H1 (cell line): ENCODE results near the gene LPP. TPM values are rescaled to one million over a fixed set of nuclear protein-coding genes. Genes with fewer than 3 reads are reported as not detected.
A peak's percentile ranks its signal among the peaks of the same experiment; 100 is the strongest.

ENCODE experiments used
- BRCA1 ChIP-seq: IDR thresholded peaks from 2 replicates; pipeline ENCODE4 v1.6.1; 2012; ENCODE audit warnings: low read depth, low read length, improper control_type of control experiment
- CREB1 ChIP-seq: IDR thresholded peaks from 2 replicates; pipeline ENCODE4 v1.6.1; 2012; ENCODE audit warnings: inconsistent platforms
- E2F6 ChIP-seq: IDR thresholded peaks from 2 replicates; pipeline ENCODE4 v1.6.1; 2012; ENCODE audit warnings: inconsistent platforms
- EP300 ChIP-seq, 2 experiments: IDR thresholded peaks; 1 replicate in 1 of 2; 2 replicates in 1 of 2; pipeline ENCODE4 v1.6.1; 2011 to 2012; ENCODE audit warnings: low read depth in 2 of 2, low read length in 2 of 2, mild to moderate bottlenecking in 2 of 2, borderline replicate concordance in 1 of 2, inconsistent platforms in 1 of 2, moderate library complexity in 1 of 2
- GABPA ChIP-seq: IDR thresholded peaks from 2 replicates; pipeline ENCODE4 v1.6.1; 2011; ENCODE audit warnings: mild to moderate bottlenecking, low read length, moderate library complexity, borderline replicate concordance; ENCODE audit not compliant: insufficient read depth
- MAFK ChIP-seq: IDR thresholded peaks from 2 replicates; pipeline ENCODE4 v1.6.1; 2012; ENCODE audit warnings: low read depth, mild to moderate bottlenecking, improper control_type of control experiment, low read length
- MAX ChIP-seq: IDR thresholded peaks from 2 replicates; pipeline ENCODE4 v1.6.1; 2012; ENCODE audit warnings: inconsistent platforms
- PHF8 ChIP-seq: fragments of 200-600 bp; sonication (generic); conservative IDR thresholded peaks from 2 replicates; pipeline ENCODE4 v1.7.1; 2012; ENCODE audit warnings: low read depth, mild to moderate bottlenecking, inconsistent platforms, low read length, moderate library complexity
- RAD21 ChIP-seq, 2 experiments: IDR thresholded peaks in 1 of 2; conservative IDR thresholded peaks in 1 of 2; 2 replicates each; pipeline ENCODE4 v1.6.1; 2011; ENCODE audit warnings: low read depth in 2 of 2, low read length in 2 of 2, improper control_type of control experiment in 1 of 2, inconsistent platforms in 1 of 2, mild to moderate bottlenecking in 1 of 2, moderate library complexity in 1 of 2
- SRF ChIP-seq: IDR thresholded peaks from 2 replicates; pipeline ENCODE4 v1.6.1; 2011; ENCODE audit warnings: mild to moderate bottlenecking, low read depth, low read length, moderate library complexity
- TAF1 ChIP-seq: IDR thresholded peaks from 2 replicates; pipeline ENCODE4 v1.6.1; 2011; ENCODE audit warnings: mild to moderate bottlenecking, low read depth, low read length
- polyA plus RNA-seq, 7 experiments: library from polyadenylated mRNA; depleted of rRNA in 3 of 7; stranded (reverse) in 5 of 7; unstranded in 2 of 7; fragments of >200 nt in 5 of 7; fragments of 200-250 nt in 2 of 7; gene quantifications; 1 replicate in 5 of 7; 2 replicates in 1 of 7; 4 replicates in 1 of 7; pipeline versions ENCODE4 v1.2.1 to v1.2.3, GENCODE V29; 2011 to 2013; ENCODE audit warnings: missing spikeins in 2 of 7, mixed read lengths in 2 of 7
- total RNA-seq: library from RNA; stranded (reverse); fragmentation: NEBNext Ultra II Directional; extraction: Animal tissue kit (Norgen Biotek cat#: 25700); gene quantifications from 2 replicates; pipeline ENCODE4 v1.2.1, GENCODE V29; 2021

Gene LPP
- total and polyA plus RNA-seq, 2 of the 8 experiments (the other 6 are each of a cell fraction or from before 2014, with no cell fraction given): 10.0 to 53.3 TPM

- TF ChIP-seq SRF (peak; percentile 99), EP300 (IDR thresholded peaks at IDR 0.05; ENCODE audit: borderline replicate concordance in 1 of 2, low read depth in 2 of 2, low read length in 2 of 2) (peak in 1 of 2 experiments; percentile 95; a peak in 2 of 3 replicates), MAFK (0 out of 2 replicates have a peak, but pooled peaks have one; percentile 40), CREB1 (peak; percentile 89), BRCA1 (no peak; the same call in 1 of the 2 replicates), PHF8 (peak; percentile 75; the same call in 1 of the 2 replicates), TAF1 (peak; percentile 66; the same call in 1 of the 2 replicates), GABPA (no peak), MAX (peak; percentile 58), E2F6 (0 out of 2 replicates have a peak, but pooled peaks have one; percentile 7), RAD21 (IDR thresholded peaks at IDR 0.05 in 1 of 2, conservative IDR thresholded peaks at IDR 0.05 in 1 of 2; ENCODE audit: low read depth in 2 of 2, low read length in 2 of 2) (peak in 1 of 2 experiments; percentile 16; a peak in 1 of 4 replicates)
Observed at GRCh38 chr3:188153437-188154013, 432 bp upstream of the LPP start (continued).
